Colonic mucosa (tissue), 4 donors: Measurements from ENCODE around the gene ZSCAN21. TPM values are rescaled to one million over a fixed set of nuclear protein-coding genes. Genes with fewer than 3 reads are reported as not detected.

ENCODE experiments used
- DNase-seq: peaks from one replicate; pipeline ENCODE4 v3.0.0-alpha.2; 2020
- H3K27ac ChIP-seq: fragments of 200-600 bp; one replicate; pipeline ENCODE4 v1.8.0; 2021
- H3K27me3 ChIP-seq: fragments of 200-600 bp; one replicate; pipeline ENCODE4 v1.8.0; 2021
- H3K36me3 ChIP-seq: fragments of 200-600 bp; one replicate; pipeline ENCODE4 v1.8.0; 2021
- H3K4me1 ChIP-seq: fragments of 200-600 bp; one replicate; pipeline ENCODE4 v1.8.0; 2021; ENCODE audit warnings: mild to moderate bottlenecking
- H3K4me3 ChIP-seq: fragments of 200-600 bp; one replicate; pipeline ENCODE4 v1.8.0; 2021
- H3K9ac ChIP-seq, 2 donors: one replicate each; pipeline ENCODE4 v1.7.0; 2013; ENCODE audit warnings: control low read depth in 2 of 2, low read depth in 2 of 2, low read length in 2 of 2
- H3K9me3 ChIP-seq: fragments of 200-600 bp; one replicate; pipeline ENCODE4 v1.8.0; 2021
- intact Hi-C: fragments of 100-400 bp; cut with DNase I; formaldehyde crosslinking; loops from one replicate; pipeline ENCODE4 v1.14.1; 2022
- total RNA-seq, 2 donors: library from RNA; stranded (reverse); fragmentation: NEBNext Ultra II Directional in 1 of 2; extraction: Animal tissue kit (Norgen Biotek cat#: 25700) in 1 of 2; gene quantifications; one replicate each; pipeline ENCODE4 v1.2.1, GENCODE V29; 2021
- TF ChIP-seq, protein P1 (sequence below): fragments of 200-600 bp; IDR thresholded peaks from one replicate; pipeline ENCODE4 v1.8.0; 2022; ENCODE audit warnings: antibody characterized with exemption, mild to moderate bottlenecking
- donor health status: healthy.
- donor health status: DM: no; HTN: no; CAD: no.
- donor health status: DM: no; HTN: no; CAD: no.

ZSCAN21 gene
- total RNA-seq, 2 donors from 2014 or later = 6.2 to 7.7 TPM

DNA sequence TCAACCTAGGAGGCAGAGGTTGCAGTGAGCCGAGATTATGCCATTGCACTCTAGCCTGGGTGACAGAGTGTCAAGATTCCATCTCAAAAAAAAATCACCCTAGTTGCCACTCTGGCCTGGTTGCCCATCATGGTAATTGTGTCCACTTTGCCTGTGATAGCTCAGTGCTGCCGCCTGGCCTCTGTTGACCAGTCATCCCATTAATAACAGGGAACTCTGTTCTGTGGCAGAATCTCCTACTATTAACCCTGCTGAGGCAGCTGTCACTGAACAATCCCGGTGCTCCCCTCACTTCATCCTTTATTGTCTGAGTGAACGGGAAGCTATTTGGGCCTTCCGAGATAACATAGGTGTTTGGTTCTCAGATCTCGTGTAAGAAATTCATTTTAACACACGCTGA is 17.4 kb downstream of the ZSCAN21 start:
- H3K36me3 ChIP-seq = peaks cover 9% of the 10 kb centered on the region
- H3K27me3 ChIP-seq = no peaks in the 10 kb centered on the region
- intact Hi-C loops = no loop called here
- DNase-seq = no peak
- TF ChIP-seq, protein P1, sequence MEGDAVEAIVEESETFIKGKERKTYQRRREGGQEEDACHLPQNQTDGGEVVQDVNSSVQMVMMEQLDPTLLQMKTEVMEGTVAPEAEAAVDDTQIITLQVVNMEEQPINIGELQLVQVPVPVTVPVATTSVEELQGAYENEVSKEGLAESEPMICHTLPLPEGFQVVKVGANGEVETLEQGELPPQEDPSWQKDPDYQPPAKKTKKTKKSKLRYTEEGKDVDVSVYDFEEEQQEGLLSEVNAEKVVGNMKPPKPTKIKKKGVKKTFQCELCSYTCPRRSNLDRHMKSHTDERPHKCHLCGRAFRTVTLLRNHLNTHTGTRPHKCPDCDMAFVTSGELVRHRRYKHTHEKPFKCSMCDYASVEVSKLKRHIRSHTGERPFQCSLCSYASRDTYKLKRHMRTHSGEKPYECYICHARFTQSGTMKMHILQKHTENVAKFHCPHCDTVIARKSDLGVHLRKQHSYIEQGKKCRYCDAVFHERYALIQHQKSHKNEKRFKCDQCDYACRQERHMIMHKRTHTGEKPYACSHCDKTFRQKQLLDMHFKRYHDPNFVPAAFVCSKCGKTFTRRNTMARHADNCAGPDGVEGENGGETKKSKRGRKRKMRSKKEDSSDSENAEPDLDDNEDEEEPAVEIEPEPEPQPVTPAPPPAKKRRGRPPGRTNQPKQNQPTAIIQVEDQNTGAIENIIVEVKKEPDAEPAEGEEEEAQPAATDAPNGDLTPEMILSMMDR = no peak
- H3K9ac ChIP-seq = no peak overlapping the region
- H3K27ac ChIP-seq = no peak overlapping the region
- H3K4me1 ChIP-seq = no peaks in the 10 kb centered on the region
- H3K4me3 ChIP-seq = no peak overlapping the region
- peaks cover 8% of the 10 kb centered on the region for H3K9me3 ChIP-seq

DNA sequence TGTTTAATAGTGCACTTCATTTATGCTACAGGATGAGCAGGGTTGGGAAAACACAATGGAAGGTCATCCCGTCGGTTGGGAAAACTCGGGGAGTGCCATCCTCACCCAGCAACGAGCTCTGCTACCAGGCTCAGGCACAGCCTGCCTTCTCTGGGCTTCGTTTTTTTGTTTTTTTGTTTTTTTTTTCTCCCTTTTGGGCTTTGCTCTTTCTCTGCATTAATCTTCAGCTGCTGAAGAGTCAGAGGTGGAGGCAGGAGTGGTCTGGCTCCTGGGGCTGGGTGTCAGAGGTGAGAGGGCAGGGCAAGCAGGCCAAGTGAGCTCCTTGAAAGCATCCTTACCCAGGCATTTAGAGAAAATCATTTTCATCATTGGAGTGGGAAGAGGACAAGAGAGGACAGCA is 20.4 kb downstream of the ZSCAN21 start:
- TF ChIP-seq, protein P1 = no peak
- no peak for DNase-seq
- Histone ChIP-seq H3K27ac (no peak overlapping the region), H3K36me3 (peaks cover 36% of the 10 kb centered on the region), H3K9me3 (peaks cover 8% of the 10 kb centered on the region), H3K27me3 (no peaks in the 10 kb centered on the region), H3K9ac (no peak overlapping the region), H3K4me3 (no peak overlapping the region), H3K4me1 (no peaks in the 10 kb centered on the region)
- intact Hi-C loops = no loop called here

DNA sequence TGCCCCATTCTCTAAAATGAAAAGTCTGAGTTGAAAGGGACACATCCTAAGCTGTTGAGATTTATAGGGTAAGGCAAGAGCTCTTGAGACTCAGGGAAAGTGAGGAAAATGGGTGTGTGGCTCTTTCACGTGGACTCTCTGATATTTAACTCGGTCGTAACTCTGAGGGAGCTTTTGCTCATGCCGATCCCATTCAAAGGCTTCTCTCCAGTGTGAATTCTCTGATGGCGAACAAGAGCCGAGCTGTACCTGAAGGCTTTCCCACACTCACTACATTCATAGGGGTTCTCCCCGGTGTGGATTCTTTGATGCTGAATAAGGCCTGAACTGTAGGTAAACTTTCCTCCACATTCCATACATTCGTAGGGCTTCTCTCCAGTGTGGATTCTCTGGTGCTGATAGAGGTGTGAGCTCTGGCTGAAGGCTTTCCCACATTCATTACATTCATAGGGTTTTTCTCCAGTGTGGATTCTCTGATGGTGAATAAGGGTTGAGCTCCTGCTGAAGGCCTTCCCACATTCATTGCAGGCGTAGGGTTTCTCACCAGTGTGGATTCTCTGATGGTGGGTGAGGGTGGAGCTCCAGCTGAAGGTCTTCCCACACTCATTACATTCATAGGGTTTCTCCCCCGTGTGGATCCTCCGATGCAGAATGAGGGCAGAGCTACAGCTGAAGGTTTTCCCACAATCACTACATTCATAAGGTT is 21.6 kb downstream of the ZSCAN21 start:
- H3K4me3 ChIP-seq = no peak overlapping the region
- H3K27ac ChIP-seq = no peak overlapping the region
- peaks cover 36% of the 10 kb centered on the region for H3K36me3 ChIP-seq
- DNase-seq = no peak
- TF ChIP-seq, protein P1 = no peak
- no peaks in the 10 kb centered on the region for H3K27me3 ChIP-seq
- intact Hi-C loops = no loop called here
- no peak overlapping the region for H3K9ac ChIP-seq
- H3K4me1 ChIP-seq = no peaks in the 10 kb centered on the region
- H3K9me3 ChIP-seq = peaks cover 8% of the 10 kb centered on the region

DNA sequence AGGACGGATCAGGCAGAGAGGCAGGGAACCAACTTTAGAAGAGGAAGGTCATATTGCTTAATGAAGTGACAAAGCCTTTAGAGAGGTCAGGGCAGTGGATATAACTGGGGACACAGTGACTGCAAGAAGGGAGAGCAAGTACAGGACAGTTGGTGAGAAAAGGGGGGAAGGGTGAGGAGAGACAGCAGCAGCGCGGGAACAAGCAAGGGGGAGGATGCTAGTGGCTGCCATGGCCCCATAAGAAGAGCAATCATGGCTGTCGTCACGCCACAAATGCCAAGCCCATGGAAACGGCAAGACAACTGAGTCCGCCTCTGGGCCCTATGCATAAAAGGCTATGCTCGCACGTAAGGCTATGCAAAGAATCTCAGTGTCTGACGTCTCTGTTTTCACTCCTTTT is 22.9 kb downstream of the ZSCAN21 start:
- Histone ChIP-seq H3K9ac (no peak overlapping the region), H3K4me1 (no peaks in the 10 kb centered on the region), H3K9me3 (peaks cover 8% of the 10 kb centered on the region), H3K36me3 (peaks cover 36% of the 10 kb centered on the region), H3K27me3 (no peaks in the 10 kb centered on the region), H3K4me3 (no peak overlapping the region), H3K27ac (no peak overlapping the region)
- TF ChIP-seq, protein P1 = no peak
- no peak for DNase-seq
- intact Hi-C loops = no loop called here

DNA sequence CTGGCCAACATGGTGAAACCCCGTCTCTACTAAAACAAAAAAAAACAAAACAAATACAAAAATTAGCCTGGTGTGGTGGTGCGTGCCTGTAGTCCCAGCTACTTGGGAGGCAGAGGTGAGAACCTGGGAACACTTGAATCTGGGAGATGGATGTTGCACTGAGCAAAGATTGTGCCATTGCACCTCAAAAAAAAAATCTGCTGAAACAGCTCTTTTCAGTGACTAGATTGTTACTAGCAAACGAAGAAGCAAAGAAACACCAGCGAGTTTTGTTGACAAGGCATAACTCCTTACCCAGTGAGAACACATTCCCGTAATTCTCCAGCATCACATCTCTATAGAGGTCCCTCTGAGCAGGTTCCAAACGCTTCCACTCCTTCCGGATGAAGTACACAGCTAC is 25.3 kb downstream of the ZSCAN21 start:
- Histone ChIP-seq H3K4me1 (peaks cover 10% of the 10 kb centered on the region), H3K27ac (no peak overlapping the region), H3K9me3 (peaks cover 8% of the 10 kb centered on the region), H3K4me3 (no peak overlapping the region), H3K9ac (no peak overlapping the region), H3K27me3 (no peaks in the 10 kb centered on the region), H3K36me3 (peaks cover 36% of the 10 kb centered on the region)
- no peak for DNase-seq
- intact Hi-C loops = no loop called here
- TF ChIP-seq, protein P1 = no peak
